HEK293 (cell line): ENCODE data around the gene NIBAN1.
A peak's percentile ranks its signal among the peaks of the same experiment; 100 is the strongest.

Source experiments
- CTCF ChIA-PET: fragments of 350-600 bp; formaldehyde crosslinking; extraction: SDS; loops from one replicate; lab custom pipeline; 2021; ENCODE audit warnings: antibody characterized with exemption; lab: Yijun Ruan, JAX
- POLR2A ChIA-PET: fragments of 300-600 bp; formaldehyde crosslinking; extraction: SDS; loops from one replicate; lab custom pipeline; 2020; ENCODE audit warnings: antibody characterized with exemption, inconsistent platforms; lab: Yijun Ruan, JAX
- H3K27ac ChIP-seq: fragments of 200-500 bp; sonication (Bioruptor generic); 2 replicates; pipeline ENCODE4 v1.5.1; 2014; ENCODE audit warnings: low read depth, low read length, control low read depth, inconsistent platforms; ENCODE audit errors: extremely low read depth
- H3K36me3 ChIP-seq, 2 experiments: fragments of 200-500 bp in 1 of 2; sonication (Bioruptor generic) in 1 of 2; 1 replicate in 1 of 2; 2 replicates in 1 of 2; pipeline ENCODE4 v1.5.1; 2014 to 2017; ENCODE audit warnings: inconsistent platforms in 2 of 2, low read length in 2 of 2; ENCODE audit not compliant: control insufficient read depth in 2 of 2, insufficient read depth in 1 of 2
- H3K4me1 ChIP-seq: fragments of 200-500 bp; sonication (Bioruptor generic); 2 replicates; pipeline ENCODE4 v1.5.1; 2014; ENCODE audit warnings: mild to moderate bottlenecking, low read length, inconsistent platforms; ENCODE audit not compliant: control insufficient read depth, insufficient read depth
- H3K4me3 ChIP-seq: 2 replicates; pipeline ENCODE4 v1.5.1; 2011; ENCODE audit warnings: low read depth, mild to moderate bottlenecking, control low read depth, low read length, moderate library complexity
- H3K9me3 ChIP-seq: fragments of 200-500 bp; sonication (Bioruptor generic); 2 replicates; pipeline ENCODE4 v1.5.1; 2014; ENCODE audit warnings: low read depth, low read length, inconsistent platforms; ENCODE audit not compliant: control insufficient read depth, insufficient read depth
- CTCF ChIP-seq: fragments of 450-650 bp; formaldehyde crosslinking; IDR thresholded peaks from 2 replicates; pipeline ENCODE4 v1.5.1; 2016; ENCODE audit warnings: missing biosample characterization, missing genetic modification characterization
- EGR2 ChIP-seq: fragments of 450-650 bp; formaldehyde crosslinking; IDR thresholded peaks from 2 replicates; pipeline ENCODE4 v1.5.1; 2016; ENCODE audit warnings: low read depth, missing biosample characterization, missing genetic modification characterization
- HIC1 ChIP-seq: fragments of 450-650 bp; formaldehyde crosslinking; IDR thresholded peaks from 2 replicates; pipeline ENCODE4 v1.5.1; 2016; ENCODE audit warnings: missing biosample characterization, missing genetic modification characterization
- IKZF3 ChIP-seq: fragments of 450-650 bp; IDR thresholded peaks from 2 replicates; pipeline ENCODE4 v1.5.0; 2018; ENCODE audit warnings: missing biosample characterization, mild to moderate bottlenecking, missing genetic modification characterization, moderate library complexity
- KLF10 ChIP-seq: fragments of 450-650 bp; IDR thresholded peaks from 2 replicates; pipeline ENCODE4 v1.5.1; 2018; ENCODE audit warnings: missing biosample characterization, mild to moderate bottlenecking, missing genetic modification characterization
- KLF16 ChIP-seq: fragments of 450-650 bp; formaldehyde crosslinking; IDR thresholded peaks from 2 replicates; pipeline ENCODE4 v1.5.1; 2017; ENCODE audit warnings: missing biosample characterization, missing genetic modification characterization
- MZF1 ChIP-seq: fragments of 450-650 bp; formaldehyde crosslinking; IDR thresholded peaks from 2 replicates; pipeline ENCODE4 v1.5.1; 2017; ENCODE audit warnings: missing biosample characterization, missing genetic modification characterization, borderline replicate concordance
- ZEB2 ChIP-seq: fragments of 450-650 bp; formaldehyde crosslinking; IDR thresholded peaks from 2 replicates; pipeline ENCODE4 v1.5.1; 2016; ENCODE audit warnings: missing biosample characterization, missing genetic modification characterization
- ZFP69B ChIP-seq: fragments of 450-650 bp; formaldehyde crosslinking; IDR thresholded peaks from 2 replicates; pipeline ENCODE4 v1.5.1; 2016; ENCODE audit warnings: missing biosample characterization, missing genetic modification characterization
- ZNF2 ChIP-seq: fragments of 450-650 bp; formaldehyde crosslinking; IDR thresholded peaks from 2 replicates; pipeline ENCODE4 v1.5.1; 2016; ENCODE audit warnings: missing biosample characterization, missing genetic modification characterization
- ZNF280D ChIP-seq: fragments of 450-650 bp; formaldehyde crosslinking; IDR thresholded peaks from 2 replicates; pipeline ENCODE4 v1.5.1; 2016; ENCODE audit warnings: missing biosample characterization, missing genetic modification characterization
- ZNF335 ChIP-seq: fragments of 450-650 bp; formaldehyde crosslinking; conservative IDR thresholded peaks from 2 replicates; pipeline ENCODE4 v1.5.1; 2016; ENCODE audit warnings: missing biosample characterization, missing genetic modification characterization
- ZNF501 ChIP-seq: fragments of 450-650 bp; formaldehyde crosslinking; IDR thresholded peaks from 2 replicates; pipeline ENCODE4 v1.5.1; 2016; ENCODE audit warnings: missing biosample characterization, missing genetic modification characterization
- ZNF514 ChIP-seq: fragments of 450-650 bp; formaldehyde crosslinking; IDR thresholded peaks from 2 replicates; pipeline ENCODE4 v1.5.1; 2016; ENCODE audit warnings: missing biosample characterization, missing genetic modification characterization
- ZNF558 ChIP-seq: fragments of 450-650 bp; formaldehyde crosslinking; IDR thresholded peaks from 2 replicates; pipeline ENCODE4 v1.5.1; 2016; ENCODE audit warnings: missing biosample characterization, missing genetic modification characterization
- ZNF660 ChIP-seq: fragments of 450-650 bp; IDR thresholded peaks from 2 replicates; pipeline ENCODE4 v1.5.1; 2018; ENCODE audit warnings: missing biosample characterization, mild to moderate bottlenecking, missing genetic modification characterization
- ZXDB ChIP-seq: fragments of 450-650 bp; formaldehyde crosslinking; IDR thresholded peaks from 2 replicates; pipeline ENCODE4 v1.5.1; 2016; ENCODE audit warnings: missing biosample characterization, missing genetic modification characterization
- TF ChIP-seq, protein P1 (sequence below): fragments of 450-650 bp; formaldehyde crosslinking; IDR thresholded peaks from 2 replicates; pipeline ENCODE4 v1.5.1; 2016; ENCODE audit warnings: missing biosample characterization, missing genetic modification characterization
- TF ChIP-seq, protein P2 (sequence below): fragments of 450-650 bp; formaldehyde crosslinking; IDR thresholded peaks from 2 replicates; pipeline ENCODE4 v1.5.1; 2016; ENCODE audit warnings: missing biosample characterization, missing genetic modification characterization
- TF ChIP-seq, protein P3 (sequence below): fragments of 450-650 bp; formaldehyde crosslinking; IDR thresholded peaks from 2 replicates; pipeline ENCODE4 v1.5.1; 2016; ENCODE audit warnings: missing biosample characterization, missing genetic modification characterization

The NIBAN1 gene

DNA sequence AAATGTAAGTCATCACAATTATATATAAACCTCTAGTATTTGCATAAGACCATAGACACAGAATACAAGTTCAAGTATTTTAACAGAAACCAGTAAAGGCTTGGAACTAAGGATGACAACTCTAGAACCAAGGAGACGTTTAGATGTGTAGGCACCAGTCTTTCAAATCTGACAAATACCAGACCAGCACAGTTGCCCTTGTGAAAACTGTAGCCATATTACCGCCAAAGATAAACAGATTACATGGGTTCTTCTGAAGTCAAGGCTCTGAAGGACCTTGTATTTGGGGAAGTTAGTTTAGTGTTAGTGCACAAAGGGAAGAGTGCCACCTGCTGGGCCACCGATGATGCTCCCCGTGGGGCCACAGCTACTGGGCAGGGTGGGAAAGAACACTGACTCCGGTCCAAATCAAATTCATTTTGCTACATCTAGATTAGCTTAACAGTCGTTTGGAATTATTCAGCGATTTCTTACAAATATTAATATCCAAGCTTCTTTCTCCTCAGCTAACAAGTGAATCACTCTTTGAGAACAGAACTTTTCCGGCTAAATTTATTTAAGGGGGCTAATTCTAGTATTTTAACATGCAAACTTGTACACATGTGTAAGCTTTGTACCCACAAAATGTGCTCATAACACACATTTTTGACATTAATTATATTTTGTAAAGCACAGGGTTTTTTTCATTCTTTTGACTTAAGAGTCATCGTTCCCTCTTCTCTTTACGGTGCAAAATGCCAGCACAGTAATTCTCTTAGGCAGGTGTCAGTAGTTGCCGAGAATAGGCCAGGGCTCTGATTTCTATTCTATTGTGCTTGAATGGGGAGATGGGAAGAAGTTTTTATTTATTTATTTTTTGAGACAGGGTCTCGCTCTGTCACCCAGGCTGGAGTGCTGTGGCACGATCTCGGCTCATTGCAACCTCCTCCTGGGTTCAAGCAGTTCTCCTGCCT lies 8.0 kb upstream of the NIBAN1 start (continued):
- no peak for TF ChIP-seq ZNF280D (tag by site-specific recombination)
- peak; percentile 57; the same call in 1 of the 2 replicates for TF ChIP-seq ZNF660 (tag by site-specific recombination)
- TF ChIP-seq ZFP69B, result 0 out of 2 replicates have a peak, but pooled peaks have one; percentile 51
- TF ChIP-seq, protein P1, sequence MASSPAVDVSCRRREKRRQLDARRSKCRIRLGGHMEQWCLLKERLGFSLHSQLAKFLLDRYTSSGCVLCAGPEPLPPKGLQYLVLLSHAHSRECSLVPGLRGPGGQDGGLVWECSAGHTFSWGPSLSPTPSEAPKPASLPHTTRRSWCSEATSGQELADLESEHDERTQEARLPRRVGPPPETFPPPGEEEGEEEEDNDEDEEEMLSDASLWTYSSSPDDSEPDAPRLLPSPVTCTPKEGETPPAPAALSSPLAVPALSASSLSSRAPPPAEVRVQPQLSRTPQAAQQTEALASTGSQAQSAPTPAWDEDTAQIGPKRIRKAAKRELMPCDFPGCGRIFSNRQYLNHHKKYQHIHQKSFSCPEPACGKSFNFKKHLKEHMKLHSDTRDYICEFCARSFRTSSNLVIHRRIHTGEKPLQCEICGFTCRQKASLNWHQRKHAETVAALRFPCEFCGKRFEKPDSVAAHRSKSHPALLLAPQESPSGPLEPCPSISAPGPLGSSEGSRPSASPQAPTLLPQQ (tag by site-specific recombination), result peak; percentile 47; the same call in 1 of the 2 replicates
- TF ChIP-seq ZNF501, result 0 out of 2 replicates have a peak, but pooled peaks have one; percentile 41
- TF ChIP-seq CTCF (tag by site-specific recombination), result peak; percentile 82
- TF ChIP-seq, protein P2, sequence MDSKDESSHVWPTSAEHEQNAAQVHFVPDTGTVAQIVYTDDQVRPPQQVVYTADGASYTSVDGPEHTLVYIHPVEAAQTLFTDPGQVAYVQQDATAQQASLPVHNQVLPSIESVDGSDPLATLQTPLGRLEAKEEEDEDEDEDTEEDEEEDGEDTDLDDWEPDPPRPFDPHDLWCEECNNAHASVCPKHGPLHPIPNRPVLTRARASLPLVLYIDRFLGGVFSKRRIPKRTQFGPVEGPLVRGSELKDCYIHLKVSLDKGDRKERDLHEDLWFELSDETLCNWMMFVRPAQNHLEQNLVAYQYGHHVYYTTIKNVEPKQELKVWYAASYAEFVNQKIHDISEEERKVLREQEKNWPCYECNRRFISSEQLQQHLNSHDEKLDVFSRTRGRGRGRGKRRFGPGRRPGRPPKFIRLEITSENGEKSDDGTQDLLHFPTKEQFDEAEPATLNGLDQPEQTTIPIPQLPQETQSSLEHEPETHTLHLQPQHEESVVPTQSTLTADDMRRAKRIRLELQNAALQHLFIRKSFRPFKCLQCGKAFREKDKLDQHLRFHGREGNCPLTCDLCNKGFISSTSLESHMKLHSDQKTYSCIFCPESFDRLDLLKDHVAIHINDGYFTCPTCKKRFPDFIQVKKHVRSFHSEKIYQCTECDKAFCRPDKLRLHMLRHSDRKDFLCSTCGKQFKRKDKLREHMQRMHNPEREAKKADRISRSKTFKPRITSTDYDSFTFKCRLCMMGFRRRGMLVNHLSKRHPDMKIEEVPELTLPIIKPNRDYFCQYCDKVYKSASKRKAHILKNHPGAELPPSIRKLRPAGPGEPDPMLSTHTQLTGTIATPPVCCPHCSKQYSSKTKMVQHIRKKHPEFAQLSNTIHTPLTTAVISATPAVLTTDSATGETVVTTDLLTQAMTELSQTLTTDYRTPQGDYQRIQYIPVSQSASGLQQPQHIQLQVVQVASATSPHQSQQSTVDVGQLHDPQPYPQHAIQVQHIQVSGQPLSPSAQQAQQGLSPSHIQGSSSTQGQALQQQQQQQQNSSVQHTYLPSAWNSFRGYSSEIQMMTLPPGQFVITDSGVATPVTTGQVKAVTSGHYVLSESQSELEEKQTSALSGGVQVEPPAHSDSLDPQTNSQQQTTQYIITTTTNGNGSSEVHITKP (tag by site-specific recombination), result peak; percentile 55
- no peak for TF ChIP-seq KLF10 (tag by site-specific recombination)
- TF ChIP-seq ZNF335 (tag by site-specific recombination), result peak; percentile 54
- TF ChIP-seq KLF16, result no peak
- no peak for TF ChIP-seq IKZF3 (tag by site-specific recombination)
- 0 out of 2 replicates have a peak, but pooled peaks have one; percentile 54 for TF ChIP-seq ZXDB
- TF ChIP-seq ZEB2, result peak; percentile 43; the same call in 1 of the 2 replicates
- TF ChIP-seq ZNF2 (tag by site-specific recombination), result 0 out of 2 replicates have a peak, but pooled peaks have one; percentile 67

GRCh38 chr1:184980726-184981125 lies 6.4 kb upstream of the NIBAN1 start:
- Histone ChIP-seq H3K4me1 (no peaks in the 10 kb centered on the region), H3K4me3 (no peak overlapping the region), H3K9me3 (no peaks in the 10 kb centered on the region), H3K36me3 (no peaks in the 10 kb centered on the region), H3K27ac (no peak overlapping the region)
- ChIA-PET CTCF (interaction anchor here (0.6 to 7.9 kb wide), 7 partner anchors 9 to 192 kb away, joined by 4 to 123 read pairs (median 7); no protein-coding TSS in a partner anchor), POLR2A (no interaction called here)
- TF ChIP-seq, protein P3, sequence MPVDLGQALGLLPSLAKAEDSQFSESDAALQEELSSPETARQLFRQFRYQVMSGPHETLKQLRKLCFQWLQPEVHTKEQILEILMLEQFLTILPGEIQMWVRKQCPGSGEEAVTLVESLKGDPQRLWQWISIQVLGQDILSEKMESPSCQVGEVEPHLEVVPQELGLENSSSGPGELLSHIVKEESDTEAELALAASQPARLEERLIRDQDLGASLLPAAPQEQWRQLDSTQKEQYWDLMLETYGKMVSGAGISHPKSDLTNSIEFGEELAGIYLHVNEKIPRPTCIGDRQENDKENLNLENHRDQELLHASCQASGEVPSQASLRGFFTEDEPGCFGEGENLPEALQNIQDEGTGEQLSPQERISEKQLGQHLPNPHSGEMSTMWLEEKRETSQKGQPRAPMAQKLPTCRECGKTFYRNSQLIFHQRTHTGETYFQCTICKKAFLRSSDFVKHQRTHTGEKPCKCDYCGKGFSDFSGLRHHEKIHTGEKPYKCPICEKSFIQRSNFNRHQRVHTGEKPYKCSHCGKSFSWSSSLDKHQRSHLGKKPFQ (tag by site-specific recombination), result no peak
- TF ChIP-seq ZNF558, result no peak
- no peak for TF ChIP-seq EGR2 (tag by site-specific recombination)
- TF ChIP-seq HIC1 (tag by site-specific recombination), result no peak
- no peak for TF ChIP-seq ZNF514
- TF ChIP-seq MZF1, result no peak
